Fibroblast of skin of right biceps (primary cell): ENCODE measurements around the gene CD248.

Source experiments
- DNase-seq: peaks from one replicate; pipeline ENCODE4 v3.0.0-alpha.2; 2013

CD248 gene

GRCh38 chr11:66340596-66341501 is 24.0 kb upstream of the CD248 start:
- no peak for DNase-seq

GRCh38 chr11:66339686-66340483 is 23.0 kb upstream of the CD248 start:
- no peak for DNase-seq

GRCh38 chr11:66339162-66339675 is 22.4 kb upstream of the CD248 start:
- no peak for DNase-seq

GRCh38 chr11:66338276-66339161 is 21.7 kb upstream of the CD248 start:
- no peak for DNase-seq

GRCh38 chr11:66337103-66337899 is 20.5 kb upstream of the CD248 start:
- DNase-seq = no peak

GRCh38 chr11:66336234-66337102 is 19.6 kb upstream of the CD248 start, which contains the start of gene RIN1:
Gene RIN1 (minus strand): TSS chr11:66336434. CDS start chr11:66336402, 32 bp downstream.
- peak; percentile 89 for DNase-seq

GRCh38 chr11:66335531-66336233 is 18.8 kb upstream of the CD248 start:
- DNase-seq = peak; percentile 64

- no peak for DNase-seq
Observed at GRCh38 chr11:66334605-66335442, 18.0 kb upstream of the CD248 start.

- DNase-seq = no peak
Observed at GRCh38 chr11:66333896-66334604, 17.2 kb upstream of the CD248 start.

- DNase-seq = no peak
Observed at GRCh38 chr11:66333220-66333877, 16.5 kb upstream of the CD248 start.

- no peak for DNase-seq
Observed at GRCh38 chr11:66332371-66333219, 15.8 kb upstream of the CD248 start.

- no peak for DNase-seq
Observed at GRCh38 chr11:66331542-66332370, 14.9 kb upstream of the CD248 start.

- DNase-seq = no peak
Observed at GRCh38 chr11:66330931-66331330, 14.1 kb upstream of the CD248 start.

GRCh38 chr11:66329165-66329673 is 12.4 kb upstream of the CD248 start:
- no peak for DNase-seq

GRCh38 chr11:66328302-66329144 is 11.7 kb upstream of the CD248 start:
- peak; percentile 81 for DNase-seq
